CD4-positive, alpha-beta T cell treated with Interferon alpha-2 for 1 hour (primary cell): ENCODE measurements around the gene WDFY3.

Experiments used
- DNase-seq, 2 donors: peaks; one replicate each; pipeline ENCODE4 v3.0.0-alpha.2; 2020 to 2022

WDFY3 gene

GRCh38 chr4:84952004-84952403 lies 14.5 kb downstream of the WDFY3 start:
- DNase-seq: no peak

DNA sequence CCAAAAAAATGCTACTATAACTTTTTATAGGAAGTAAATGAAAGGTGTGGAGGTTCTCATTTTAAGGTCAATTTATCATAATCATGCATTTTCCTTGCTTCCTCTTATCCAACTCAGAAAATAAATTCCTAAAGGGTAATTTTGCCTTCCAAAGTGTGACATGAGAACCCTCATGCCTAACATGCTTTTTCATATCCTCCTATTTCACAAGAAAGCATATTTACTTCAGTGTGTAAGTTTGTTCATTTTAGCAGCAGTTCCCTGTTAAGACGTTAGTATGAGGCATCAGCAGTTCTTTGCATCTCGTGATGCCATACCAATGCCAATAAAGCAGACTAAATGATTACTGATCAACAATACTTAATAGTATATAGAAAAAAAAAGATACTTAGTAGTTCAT lies 18.4 kb downstream of the WDFY3 start:
- DNase-seq: no peak

GRCh38 chr4:84944947-84945346 lies 21.5 kb downstream of the WDFY3 start:
- DNase-seq: no peak

- no peak for DNase-seq
These were observed 25.5 kb downstream of the WDFY3 start for GRCh38 chr4:84940960-84941359.

DNA sequence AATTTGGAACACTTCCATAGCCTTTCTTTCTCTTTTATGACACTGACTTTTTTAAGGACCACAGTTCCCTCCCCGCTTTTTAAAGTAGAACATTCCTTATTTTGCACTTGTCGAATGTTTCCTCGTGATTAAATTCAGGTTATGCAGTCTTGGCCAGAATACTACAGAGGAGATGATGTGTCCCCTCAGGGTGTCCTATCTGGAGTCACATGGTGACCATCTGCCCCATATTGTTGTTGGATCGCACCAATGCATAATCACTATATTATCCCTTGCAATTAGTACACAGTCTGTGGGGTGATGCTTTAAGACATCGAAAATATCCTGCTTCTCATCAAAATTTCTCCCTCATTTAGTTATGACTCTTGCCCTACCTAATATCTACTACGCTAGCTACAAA lies 27.4 kb downstream of the WDFY3 start:
- no peak for DNase-seq

- DNase-seq: no peak
These were observed 28.2 kb downstream of the WDFY3 start for GRCh38 chr4:84938316-84938715.

DNA sequence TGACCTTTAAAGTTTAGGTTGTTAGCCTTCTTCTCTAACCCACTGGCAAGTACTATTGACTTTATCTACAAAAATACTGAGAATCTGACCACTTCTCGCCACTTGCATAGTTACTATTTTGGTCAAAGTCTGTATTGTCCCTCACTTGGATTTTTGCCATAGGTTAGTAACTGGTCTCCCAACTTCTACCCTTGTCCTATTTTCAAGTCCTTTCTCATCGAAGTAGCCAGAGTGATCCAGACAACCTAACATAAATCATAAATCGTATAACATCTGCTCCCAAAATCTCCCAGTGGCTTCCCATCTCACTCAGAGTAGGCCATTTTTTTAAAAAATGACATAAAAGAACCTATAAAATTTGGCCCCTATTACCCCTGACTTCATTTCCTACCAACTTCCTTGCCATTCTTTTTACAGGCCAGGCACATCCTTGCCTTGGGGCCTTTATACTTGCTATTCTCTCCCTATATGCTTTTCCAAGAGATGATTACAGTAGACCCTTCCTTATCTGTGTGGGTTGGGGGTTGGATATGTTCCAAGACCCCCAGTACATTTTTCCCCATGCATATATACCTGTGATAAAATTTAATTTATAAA lies 29.0 kb downstream of the WDFY3 start:
- DNase-seq: no peak

DNA sequence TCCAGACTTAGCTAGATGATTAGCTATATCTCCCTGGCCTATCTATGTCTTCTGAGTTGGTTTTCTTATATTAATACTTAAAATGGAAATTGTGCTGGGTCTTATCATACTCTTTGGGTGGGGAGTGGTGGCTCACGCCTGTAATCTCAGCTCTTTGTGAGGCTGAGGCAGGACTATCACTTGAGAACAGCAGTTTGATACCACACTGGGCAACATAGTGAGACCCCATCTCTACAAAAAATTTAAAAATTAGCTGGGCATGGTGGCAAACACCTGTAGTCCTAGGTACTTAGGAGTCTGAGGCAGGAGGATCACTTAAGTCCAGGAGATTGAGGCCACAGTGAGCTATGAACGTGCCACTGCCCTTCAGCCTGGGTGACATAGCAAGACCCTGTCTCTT lies 30.4 kb downstream of the WDFY3 start:
- no peak for DNase-seq

DNA sequence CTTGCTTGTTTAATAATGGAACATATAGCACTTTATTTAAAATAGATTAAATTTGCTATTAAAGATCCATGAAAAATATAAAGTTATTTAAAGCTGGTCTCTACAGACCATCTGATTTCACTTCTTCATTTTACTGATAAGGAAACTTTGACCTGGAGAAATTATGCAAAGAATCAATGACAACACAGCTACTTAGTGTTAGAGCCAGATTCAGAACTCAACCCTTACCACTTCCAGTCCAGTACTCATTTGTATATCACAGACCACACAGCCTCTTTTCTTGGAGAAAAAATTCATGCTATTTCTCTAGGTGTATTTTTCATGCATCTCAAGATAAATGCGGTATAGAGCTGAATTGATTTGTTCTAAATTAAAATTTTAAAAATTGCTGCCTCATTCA lies 34.0 kb downstream of the WDFY3 start:
- no peak for DNase-seq

- DNase-seq: no peak
These were observed 34.5 kb downstream of the WDFY3 start for GRCh38 chr4:84931961-84932360.

GRCh38 chr4:84931274-84931673 lies 35.2 kb downstream of the WDFY3 start:
- no peak for DNase-seq

GRCh38 chr4:84928089-84928488 lies 38.4 kb downstream of the WDFY3 start:
- no peak for DNase-seq

GRCh38 chr4:84927428-84927827 lies 39.1 kb downstream of the WDFY3 start:
- DNase-seq: no peak

DNA sequence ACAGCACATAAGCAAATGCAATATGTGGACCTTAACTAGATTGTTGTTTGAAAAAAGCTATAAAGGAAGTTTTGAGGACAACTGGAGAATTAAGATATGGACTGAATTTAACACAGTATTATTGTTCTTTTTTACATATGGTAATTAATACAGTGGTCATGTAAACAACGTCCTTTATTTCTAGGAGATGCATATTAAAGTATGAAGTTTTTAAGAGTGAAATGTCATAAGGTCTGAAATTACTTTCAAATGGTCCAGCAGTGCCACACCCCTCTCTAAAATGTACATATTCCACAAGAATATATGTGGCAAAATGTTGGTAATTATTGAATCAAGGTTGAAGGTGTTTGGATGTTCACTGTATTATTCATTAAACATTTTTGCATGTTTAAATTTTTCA lies 40.9 kb downstream of the WDFY3 start:
- DNase-seq: no peak

GRCh38 chr4:84924434-84924833 lies 42.1 kb downstream of the WDFY3 start:
- DNase-seq: no peak

GRCh38 chr4:84920617-84921016 lies 45.9 kb downstream of the WDFY3 start:
- DNase-seq: no peak

DNA sequence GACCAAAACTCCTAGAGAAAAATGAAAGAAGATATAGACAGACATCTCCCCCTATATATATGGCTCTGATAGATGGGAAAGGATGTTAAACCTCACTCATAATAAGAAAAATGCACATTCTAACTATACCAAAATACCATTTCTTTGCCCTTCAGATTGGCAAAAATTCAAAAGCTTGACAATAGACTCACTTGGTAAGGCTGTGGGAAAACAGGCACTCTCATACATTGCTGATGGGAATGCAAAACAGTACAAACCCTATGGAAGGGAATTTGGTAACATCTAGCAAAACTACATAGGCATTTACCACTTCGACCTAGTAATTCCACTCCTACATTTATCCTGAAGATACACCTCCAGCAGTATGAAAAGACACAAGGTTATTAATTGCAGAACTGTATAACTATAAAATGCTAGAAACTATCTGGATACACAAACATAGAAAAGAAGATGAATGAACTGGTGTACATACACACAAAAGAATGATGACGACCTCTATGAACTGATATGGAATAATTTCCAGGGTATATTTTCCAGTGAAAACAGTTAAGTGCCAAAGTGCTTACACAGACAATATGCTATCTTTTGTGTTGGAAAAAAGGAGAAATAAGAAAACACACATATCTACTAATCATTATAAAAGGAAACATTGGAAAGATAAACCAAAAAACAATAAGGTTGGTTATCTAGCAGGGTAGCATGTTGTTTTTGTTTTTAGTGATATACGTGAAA lies 48.5 kb downstream of the WDFY3 start:
- DNase-seq: no peak

DNA sequence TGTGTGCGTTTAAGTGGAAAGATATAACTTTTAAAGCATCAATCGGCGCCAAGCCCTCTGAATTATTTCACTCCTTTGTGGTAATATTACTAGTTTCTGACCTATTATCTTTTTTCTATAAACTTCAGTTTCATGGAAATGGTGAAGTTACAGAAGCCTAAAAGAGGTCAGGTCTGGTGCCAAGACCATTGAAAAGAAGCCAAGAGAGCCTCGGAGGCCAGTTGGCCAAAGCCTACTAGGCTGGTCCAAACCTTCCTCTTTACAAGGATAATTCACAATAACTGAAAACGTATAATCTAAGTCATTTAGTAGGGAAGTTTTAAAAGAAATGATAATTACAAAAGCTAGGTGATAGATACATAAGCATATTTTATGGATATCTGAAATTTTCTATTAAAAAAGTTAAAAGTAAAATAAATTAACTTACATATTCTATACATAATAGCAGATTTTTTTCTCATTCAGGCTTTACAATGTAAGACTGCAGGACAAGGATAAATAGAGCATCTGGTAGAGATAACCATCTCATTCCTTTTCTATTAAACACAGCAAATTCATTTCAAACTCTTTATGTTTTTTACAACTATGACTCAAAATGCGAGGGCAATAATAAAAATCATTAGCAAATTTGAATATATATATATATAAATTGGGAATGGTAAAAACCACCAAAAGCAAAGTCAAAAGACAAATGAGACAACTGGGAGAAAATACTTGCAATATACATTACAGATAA lies 49.2 kb downstream of the WDFY3 start:
- no peak for DNase-seq

- DNase-seq: no peak
These were observed 50.3 kb downstream of the WDFY3 start for GRCh38 chr4:84916227-84916626.

- DNase-seq: no peak
These were observed 51.1 kb downstream of the WDFY3 start for GRCh38 chr4:84915396-84915780.

DNA sequence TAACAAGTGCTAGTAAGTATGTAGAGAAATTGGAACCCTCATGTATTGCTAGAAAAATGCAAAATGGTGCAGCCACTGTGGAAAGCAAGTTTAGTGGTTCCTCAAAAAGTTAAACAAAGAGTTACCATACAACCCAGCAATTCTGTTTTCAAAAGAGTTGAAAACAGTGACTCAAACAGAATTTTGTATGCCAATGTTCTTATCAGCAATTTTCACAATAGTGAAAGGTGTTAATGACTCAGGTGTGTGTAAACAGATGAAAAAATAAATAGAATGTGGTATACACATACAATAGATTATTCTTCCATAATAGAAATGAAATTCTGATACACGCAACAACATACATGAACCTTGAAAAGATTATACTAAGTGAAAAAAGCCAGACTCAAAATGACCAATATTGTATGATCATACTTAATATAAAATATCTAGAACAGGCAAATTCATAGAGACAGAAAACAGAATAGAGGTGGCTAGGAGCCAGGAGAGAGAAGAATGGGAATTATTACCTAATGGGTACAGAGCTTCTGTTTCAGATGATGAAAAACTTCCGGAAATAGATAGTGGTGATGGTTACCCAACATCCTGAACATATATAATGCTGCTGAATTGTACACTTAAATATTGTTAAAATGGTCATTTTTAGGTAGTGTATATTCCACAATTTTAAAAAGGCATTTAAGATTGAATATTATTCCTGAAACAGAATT lies 51.6 kb downstream of the WDFY3 start:
- no peak for DNase-seq

- no peak for DNase-seq
These were observed 53.3 kb downstream of the WDFY3 start for GRCh38 chr4:84913176-84913575.

DNA sequence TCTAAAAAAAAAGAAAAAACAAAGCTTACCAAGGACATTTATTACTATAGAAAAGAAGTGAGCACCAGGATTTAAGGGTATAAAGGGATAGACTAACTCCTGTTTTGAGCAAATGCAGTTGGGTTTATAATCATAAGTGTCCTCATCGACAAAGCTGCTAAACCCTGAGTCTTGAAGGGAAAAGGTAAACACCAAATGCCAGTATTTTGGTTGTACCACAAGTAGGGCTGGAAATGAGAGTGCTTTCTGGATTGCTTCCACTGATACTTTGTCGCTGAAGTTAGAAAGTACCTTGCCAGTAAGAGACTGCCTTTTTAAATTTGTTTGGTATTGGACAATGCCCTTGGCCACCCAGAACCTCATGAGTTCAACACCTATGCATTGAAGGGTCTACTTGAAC lies 53.7 kb downstream of the WDFY3 start:
- DNase-seq: no peak

DNA sequence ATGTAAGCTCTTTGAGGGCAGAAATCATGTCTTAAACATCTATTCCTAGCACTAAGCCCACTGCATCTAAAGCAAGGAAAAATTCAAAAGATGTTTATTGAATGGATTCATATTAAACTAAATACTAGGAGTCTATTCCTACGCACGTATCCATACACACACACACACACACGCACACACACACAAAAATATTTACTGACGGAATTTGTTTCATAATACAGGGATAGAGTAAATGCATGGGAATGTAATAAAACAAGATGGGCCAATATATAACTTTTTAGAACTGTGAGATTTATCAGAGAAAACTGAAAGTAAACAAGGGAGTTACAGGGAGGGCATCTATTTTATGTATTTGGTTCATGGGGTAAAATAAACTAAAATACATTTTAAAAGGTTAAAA lies 57.6 kb downstream of the WDFY3 start:
- no peak for DNase-seq
